NCI-H1436 (cell line): Measurements from ENCODE around the gene EP400.
A peak's percentile ranks its signal among the peaks of the same experiment; 100 is the strongest.

Source experiments
- DNase-seq: peaks from one replicate; lab custom pipeline; 2025; lab: John Stamatoyannopoulos, UW

The EP400 gene

GRCh38 chr12:131949431-131950181 is at the start of gene EP400:
TSS of gene EP400 (plus strand) at chr12:131949942. CDS start at chr12:131960620, 10,678 bp downstream.
- DNase-seq, result peak; percentile 91

- DNase-seq, result no peak
Measured at GRCh38 chr12:131900397-131900796, 49.3 kb upstream of the EP400 start.

- DNase-seq, result no peak
Measured at GRCh38 chr12:131901431-131902331, 48.1 kb upstream of the EP400 start.

- DNase-seq, result no peak
Measured at GRCh38 chr12:131902332-131903241, 47.2 kb upstream of the EP400 start.

- no peak for DNase-seq
Measured at GRCh38 chr12:131903270-131904255, 46.2 kb upstream of the EP400 start.

- no peak for DNase-seq
Measured at GRCh38 chr12:131904346-131904745, 45.4 kb upstream of the EP400 start.

- DNase-seq, result no peak
Measured at GRCh38 chr12:131905081-131905629, 44.6 kb upstream of the EP400 start.

GRCh38 chr12:131905630-131906091 is 44.1 kb upstream of the EP400 start:
- no peak for DNase-seq

GRCh38 chr12:131907379-131908091 is 42.2 kb upstream of the EP400 start:
- DNase-seq, result no peak

- no peak for DNase-seq
Measured at GRCh38 chr12:131908092-131909080, 41.4 kb upstream of the EP400 start.

GRCh38 chr12:131909081-131909751 is 40.5 kb upstream of the EP400 start:
- DNase-seq, result no peak

GRCh38 chr12:131909752-131910219 is 40.0 kb upstream of the EP400 start:
- no peak for DNase-seq

- DNase-seq, result no peak
Measured at GRCh38 chr12:131910302-131911027, 39.3 kb upstream of the EP400 start.

GRCh38 chr12:131911028-131911650 is 38.6 kb upstream of the EP400 start:
- no peak for DNase-seq

- no peak for DNase-seq
Measured at GRCh38 chr12:131911851-131912477, 37.8 kb upstream of the EP400 start.
